GM18508 (cell line): ENCODE results near the gene DPYSL4.
A peak's percentile ranks its signal among the peaks of the same experiment; 100 is the strongest.
"Not testable (repeated sequence)": the region's sequence is repeated elsewhere in the genome, so short reads cannot be mapped to it uniquely, and the experiment has no call there.

ENCODE experiments used
- ATAC-seq: cut with Tn5 transposase; IDR thresholded peaks from one replicate; pipeline ENCODE4 v1.9.1; 2021; ENCODE audit warnings: moderate number of reproducible peaks; ENCODE audit not compliant: insufficient read depth, unreplicated experiment

Gene DPYSL4

DNA sequence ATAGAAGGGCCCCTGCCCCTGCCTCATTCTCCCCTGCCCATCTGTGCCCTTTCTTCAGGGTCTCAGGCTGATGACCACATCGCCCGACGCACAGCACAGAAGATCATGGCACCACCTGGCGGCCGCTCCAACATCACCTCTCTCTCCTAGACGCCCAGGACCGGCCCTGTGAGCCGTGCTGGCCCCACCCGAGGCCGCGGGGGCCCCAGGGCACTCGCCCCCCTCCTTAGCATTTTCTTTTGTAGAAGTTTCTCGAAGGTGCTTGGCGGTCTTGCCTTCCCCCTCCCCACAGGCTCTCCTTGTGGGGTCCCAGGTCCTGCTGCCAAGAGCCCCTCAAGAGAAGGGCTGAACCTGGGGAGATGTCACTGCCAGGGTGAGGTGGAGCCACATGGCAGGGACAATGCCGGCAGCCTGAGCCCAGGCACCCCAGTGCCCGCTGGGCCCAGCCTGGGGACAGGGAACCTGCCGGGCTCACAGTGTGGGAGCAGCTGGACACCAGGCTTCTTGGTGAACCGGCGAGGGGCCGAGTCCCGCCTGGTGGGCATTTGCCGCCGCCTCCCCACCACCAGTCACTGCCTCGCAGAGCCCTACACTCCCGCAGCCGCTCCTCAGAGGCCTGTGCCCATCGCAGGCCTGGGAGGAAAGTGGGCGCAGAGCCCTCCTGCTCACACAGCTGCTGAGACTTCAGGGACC is 18.2 kb downstream of the DPYSL4 start:
- no peak for ATAC-seq

DNA sequence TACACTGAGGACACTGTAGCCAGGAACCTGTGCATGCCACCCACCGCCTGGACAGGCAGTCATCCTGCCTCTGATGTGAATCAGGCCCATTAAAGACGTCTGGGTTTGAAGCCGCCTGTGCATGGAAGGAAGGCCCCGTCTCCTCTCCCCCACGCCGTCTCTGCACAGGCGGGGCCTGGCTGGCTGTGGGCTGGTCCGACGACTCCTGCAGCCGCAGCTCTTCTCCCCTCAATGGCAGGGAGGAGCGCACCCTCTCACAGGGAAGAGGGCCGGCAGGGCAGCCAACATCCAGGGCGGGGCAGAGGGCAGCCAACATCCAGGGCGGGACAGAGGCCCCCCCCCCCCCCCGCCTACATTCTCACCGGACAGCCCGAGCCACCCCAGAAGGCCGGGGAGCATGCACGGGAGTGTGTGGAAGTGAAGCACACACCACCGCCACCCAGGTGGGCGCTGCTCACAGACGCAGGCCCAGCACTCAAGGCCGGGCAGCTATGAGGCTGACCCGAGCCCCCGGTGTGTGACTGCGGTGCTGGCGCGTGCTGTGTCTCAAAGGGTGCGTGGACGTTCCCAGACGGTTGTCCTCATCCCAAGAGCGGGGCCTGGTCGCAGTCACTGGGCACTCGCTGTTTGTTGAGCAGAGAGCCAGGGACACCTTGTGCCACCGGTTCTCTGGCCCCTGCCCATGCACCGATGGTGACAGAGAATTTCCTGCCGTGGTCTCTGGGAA is 19.1 kb downstream of the DPYSL4 start:
- ATAC-seq = no peak

DNA sequence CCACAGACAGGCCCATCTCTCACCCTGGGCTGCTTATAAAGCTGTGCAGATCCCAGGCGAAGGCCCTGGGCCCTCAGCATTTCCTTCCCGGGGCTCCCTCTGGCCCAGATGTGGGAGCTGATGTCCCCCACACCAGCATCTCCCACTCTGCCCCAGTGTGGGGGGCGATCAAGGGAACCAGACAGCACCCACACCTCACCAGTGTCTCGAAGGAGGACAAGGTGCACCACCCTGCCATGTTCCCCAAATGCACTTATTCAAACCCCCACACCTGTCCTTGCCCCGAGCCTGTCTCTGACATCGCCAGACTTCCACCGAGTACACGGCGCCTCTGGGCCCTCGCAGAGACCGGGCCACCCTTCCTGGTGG is 19.6 kb downstream of the DPYSL4 start:
- ATAC-seq = no peak

DNA sequence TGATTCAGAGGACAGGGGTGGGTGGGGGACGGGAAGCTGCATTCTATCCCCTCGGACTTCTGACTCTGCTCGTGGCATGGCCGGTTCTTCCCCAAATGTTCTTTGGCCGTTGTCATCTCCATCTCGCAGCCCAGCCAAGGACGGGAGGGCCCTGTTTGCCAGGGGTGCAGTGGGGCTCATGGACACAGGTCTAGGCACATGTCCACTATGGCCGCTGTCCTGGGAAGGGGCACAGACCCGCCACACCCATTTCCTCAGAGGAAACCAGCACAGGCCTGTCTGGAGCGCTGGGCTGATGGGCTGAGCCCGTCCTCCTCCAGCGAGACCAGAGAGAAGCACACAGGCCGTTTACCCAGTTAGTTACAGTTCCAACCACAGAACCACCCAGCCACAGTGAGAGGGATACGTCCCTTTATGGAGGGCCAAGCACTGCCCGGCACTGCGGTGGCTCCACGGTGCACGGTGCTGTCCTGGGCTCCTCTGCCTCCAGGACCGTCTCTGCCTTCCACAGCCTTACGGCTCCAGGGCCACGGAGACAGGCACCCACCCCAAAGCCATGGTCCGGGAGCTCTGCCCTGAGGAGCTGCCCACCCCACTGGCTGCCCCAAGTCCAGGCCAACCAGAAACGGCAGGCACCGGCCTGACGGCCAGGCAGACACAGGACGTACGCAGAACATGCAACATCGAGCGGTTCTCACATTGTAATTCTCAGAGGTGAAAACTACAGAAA is 20.2 kb downstream of the DPYSL4 start:
- ATAC-seq = no peak

DNA sequence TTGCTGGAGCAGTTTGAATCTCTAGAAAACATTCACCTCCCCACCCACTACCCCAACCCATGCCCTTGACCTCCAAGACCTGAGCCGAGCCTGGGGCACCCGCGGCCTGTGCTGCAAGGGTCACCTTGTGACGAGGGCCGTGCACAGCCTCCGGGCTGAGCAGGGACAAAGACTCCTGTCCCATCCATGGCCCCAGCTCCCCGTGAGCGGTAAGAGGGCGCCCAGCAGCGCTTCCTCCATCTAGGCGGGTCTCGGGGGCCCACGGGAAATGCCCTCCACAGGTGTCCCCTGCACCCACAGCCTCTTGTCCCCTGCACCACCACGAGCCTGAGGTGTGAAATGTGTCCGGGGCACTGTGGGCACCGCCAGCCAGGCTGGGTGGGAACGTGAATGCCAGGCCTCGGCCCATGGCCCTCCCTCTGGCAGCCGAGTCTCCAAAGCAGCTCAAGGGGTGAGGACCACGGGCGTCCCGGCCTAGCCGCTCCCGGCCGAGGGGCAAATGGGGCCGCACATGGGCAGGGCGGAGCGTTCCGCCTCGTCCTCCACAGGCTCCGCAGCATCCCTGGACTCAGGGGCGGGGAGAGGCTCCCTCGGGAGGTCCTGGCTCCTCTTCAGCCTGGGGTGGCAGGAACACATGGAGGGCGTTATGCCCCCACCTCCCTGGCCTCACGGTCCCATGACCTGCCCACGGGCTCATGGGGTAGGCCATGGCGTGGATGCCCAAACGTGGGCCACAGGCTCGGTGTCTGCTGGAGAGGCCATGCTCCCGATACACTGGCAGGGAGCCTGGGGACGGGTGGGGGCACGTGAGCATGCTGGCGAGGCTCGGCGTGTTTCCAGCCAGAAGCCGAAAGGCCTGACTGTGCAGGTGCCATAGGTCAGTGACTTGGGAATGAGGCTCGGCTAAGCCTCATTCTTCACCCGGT is 21.1 kb downstream of the DPYSL4 start:
- ATAC-seq = no peak

DNA sequence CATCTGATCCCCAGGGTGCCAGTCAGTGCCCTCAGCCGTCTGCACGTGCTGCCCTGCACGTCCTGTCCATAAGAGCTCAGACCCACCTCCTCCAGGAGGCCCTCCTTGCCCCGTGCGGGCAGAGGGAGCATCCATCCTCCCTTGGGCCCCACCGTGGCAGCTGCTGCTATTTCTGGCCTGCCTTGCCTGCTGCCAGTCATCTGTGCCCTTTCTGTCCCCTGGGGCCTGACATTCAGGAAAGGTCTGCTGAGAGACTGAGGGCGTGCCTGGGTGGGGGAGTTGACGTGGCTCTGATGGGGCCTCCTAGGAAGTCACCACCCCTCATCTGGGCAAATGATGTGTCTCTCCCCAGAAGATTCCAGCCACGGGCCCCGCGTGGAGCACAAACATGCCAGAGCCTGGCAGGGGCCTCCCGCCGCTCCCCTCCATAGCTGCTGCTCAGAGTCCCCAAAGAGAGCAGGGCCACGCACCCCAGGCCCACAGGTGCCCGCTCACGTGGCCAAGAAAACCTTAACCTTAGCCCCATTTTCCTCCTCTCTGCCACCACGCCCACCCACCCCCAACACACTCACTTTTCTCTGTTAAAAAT is 21.8 kb downstream of the DPYSL4 start:
- no peak for ATAC-seq

DNA sequence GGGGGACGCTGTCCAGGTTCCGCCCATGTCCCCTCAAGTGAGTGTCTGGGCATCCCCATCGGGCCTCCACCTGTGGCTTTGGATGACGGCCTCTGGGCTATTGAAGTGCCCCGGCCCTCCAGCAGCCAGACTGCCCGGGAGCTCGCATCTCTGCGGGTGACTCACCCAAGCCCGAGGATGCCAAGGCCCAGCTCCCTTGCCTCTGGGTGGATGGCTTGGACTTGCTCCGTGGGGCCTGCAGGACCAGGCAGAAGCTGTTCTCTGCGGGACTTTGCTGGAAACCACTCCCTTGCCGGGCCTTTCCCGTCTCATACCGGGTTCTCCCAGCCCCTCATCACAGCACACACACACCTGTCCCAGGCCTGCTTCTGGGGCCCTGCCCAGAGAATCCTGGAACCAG is 22.4 kb downstream of the DPYSL4 start:
- no peak for ATAC-seq

DNA sequence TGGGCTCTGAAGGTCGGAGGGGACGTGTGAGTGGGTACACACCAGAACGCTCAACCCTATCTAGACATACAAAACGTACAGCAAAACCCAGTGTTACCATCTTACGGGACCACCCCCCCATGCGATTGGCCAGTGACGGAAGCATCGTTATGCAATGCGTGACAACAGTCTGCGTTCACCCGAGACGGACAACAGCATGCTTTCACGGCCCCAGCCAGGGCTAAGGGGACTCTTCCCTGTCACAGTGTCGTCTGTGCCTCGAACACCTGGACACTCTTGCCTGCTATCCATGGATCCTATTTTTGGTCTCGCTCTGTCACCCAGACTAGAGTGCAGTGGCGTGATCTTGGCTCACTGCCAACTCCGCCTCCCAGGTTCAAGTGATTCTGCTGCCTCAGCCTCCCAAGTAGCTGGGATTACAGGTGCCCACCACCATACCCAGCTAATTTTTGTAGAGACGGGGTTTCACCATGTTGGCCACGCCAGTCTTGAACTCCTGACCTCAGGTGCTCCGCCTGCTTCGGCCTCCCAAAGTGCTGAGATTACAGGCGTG is 23.3 kb downstream of the DPYSL4 start:
- ATAC-seq = no peak

DNA sequence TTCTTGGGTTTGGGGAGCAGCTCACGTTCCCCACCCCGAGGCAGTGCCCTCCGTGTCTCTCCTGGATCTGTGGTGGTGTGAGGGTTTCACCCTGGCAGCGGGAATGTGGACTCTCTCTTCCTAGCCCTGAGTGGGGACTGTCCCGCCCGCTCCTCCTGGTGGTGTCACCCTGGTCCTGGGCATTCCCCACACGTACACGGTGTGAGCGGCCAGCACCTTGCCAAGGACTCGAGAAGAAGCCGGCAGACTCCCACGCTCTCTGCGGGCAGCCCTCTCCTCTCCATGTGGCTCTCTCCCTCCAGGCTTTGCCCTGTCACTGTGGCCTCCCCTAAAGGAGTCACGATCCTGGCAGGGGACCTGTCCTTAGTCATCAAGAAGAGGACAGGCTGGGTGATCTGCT is 24.0 kb downstream of the DPYSL4 start:
- ATAC-seq = no peak

DNA sequence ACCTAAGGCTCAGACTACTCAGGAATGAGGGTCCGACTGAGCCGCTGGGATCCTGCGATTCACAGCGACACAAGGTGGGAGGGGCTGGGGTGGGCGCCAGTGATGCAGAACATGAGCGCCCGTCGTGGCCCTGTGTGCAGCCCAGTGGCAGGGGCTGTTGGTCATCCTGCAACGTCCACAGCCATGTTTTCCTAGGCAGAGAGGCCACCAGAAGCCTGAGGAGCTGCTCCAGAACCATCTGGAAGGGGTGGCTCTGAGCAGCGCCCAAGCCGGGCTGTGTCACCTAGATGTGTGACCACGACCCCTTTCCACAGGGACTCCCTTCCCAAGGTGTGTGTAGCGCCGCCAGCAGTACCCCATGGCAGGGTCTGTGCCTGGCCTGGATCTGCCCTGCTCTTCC is 24.5 kb downstream of the DPYSL4 start:
- ATAC-seq = no peak

DNA sequence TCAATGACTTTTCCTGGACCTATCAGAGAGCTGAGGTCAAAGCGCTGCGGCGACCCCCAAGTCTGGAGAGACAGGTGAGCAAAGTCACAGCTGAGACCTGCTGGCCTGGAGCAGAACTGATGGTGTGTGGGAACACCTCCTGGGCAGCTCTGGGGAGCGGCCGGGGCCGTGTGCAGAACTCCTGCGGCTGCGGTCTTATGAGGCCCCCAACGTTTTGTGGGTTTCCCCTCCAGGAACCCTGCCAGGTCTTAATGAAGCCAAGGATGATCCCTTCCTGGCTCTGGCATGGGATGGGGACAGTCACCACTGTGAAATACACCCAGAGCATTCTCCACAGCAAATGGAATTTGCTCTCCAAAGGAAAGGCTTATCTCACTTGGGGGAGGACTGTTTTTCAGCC is 26.1 kb downstream of the DPYSL4 start:
- ATAC-seq = no peak

DNA sequence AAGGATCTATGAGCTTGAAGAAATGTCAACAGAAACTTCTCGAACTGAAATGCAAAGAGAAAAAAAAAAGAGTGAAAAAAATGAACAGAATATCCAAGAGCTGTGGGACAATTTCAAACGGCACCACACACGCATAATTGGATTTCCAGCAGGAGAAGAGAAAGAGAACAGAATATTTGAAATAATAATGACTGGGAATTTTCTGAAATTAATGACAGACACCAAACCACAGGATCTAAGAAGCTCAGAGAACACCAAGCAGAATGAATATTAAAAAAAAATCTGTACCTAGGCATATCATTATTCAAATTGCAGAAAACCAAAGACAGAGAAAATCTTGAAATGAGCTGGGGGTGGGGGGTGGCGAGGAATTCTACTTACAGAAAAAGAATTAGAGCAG is 27.2 kb downstream of the DPYSL4 start:
- no peak for ATAC-seq

DNA sequence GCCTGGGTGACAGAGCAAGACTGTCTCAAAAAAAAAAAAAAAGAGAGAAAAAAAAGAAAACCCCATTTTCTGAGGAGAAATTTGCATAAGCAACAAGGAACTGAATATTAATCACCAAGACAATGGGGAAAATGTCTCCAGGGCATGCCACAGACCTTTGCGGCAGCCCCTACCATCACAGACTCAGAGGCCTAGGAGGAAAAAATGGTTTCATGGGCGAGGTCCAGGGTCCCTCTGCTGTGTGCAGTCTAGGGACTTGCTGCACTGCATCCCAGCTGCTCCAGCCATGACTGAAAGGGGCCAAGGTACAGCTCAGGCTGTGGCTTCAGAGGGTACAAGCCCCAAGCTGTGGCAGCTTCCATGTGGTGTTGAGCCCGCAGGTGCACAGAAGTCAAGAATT is 29.7 kb downstream of the DPYSL4 start:
- ATAC-seq = not testable (repeated sequence)

DNA sequence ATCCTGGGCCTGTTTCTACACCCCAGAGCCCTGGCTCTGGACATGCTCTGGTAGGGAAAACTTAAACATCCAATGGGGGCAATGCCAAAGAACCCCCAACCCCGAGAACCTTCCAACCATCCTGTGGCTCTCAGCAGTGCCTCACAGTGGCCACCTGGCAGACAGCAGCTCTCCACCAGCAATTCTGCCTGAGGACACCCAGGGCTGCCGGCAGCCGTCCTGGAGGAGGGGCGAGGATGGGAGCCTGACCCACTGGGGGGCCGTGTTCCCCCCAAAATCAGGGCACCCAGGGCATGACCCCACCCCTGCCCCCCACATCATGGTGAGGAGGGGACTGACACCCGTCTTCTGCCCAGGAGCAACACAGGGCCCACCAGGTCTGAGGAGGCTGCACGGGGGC is 32.7 kb downstream of the DPYSL4 start:
- ATAC-seq = no peak

DNA sequence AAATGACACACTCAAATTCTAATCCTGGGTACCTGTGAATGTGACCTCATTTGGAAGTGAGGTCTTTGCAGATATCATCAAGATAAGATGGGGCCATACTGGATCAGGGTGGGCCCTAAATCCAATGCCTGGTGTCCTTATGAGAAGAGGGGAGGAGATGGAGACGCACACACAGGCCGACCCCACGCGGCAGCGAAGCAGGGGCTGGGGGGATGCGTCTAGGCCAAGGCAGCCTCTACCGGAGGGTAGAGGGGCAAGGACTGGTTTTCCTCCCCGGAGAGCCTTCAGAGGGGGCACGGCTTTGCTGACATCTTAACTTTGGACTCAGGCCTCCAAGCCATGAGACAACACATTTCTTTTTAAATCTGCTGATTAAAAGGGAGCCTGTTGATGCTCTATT is 33.3 kb downstream of the DPYSL4 start:
- ATAC-seq = no peak

DNA sequence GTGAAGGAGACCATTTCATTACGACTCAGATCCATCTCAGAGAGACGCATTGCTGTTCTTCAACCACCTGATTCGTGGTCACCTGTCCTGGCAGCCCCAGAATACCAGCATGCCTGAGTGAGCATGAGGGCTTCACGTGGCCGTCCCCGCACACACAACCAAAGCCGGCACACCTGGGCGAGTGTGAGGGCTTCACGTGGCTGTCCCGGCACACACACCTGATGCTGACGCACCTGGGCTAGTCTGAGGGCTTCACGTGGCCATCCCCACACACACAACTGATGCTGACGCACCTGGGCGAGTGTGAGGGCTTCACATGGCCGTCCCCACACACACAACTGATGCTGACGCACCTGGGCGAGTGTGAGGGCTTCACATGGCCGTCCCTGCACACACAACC is 34.2 kb downstream of the DPYSL4 start:
- ATAC-seq = not testable (repeated sequence)

DNA sequence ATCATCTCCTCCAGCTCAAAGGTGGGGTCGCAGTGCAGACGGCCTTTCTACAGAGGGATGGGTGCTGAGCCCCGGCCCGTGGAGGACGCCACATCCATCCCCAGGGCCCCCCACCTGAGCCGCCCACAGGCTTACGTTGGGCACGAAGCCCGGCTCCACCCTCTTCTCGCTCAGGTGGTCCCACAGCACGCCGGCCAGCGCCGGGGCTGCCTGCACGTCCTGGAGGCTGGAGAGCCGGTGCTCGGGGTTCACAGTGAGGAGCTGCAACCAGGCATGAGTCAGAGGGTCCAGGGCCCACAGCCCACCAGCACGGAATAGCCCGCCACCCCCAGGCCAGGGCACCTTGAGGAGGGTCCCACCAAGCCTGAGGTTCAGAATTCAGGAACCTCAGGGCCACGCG is 36.0 kb downstream of the DPYSL4 start:
- ATAC-seq = no peak

DNA sequence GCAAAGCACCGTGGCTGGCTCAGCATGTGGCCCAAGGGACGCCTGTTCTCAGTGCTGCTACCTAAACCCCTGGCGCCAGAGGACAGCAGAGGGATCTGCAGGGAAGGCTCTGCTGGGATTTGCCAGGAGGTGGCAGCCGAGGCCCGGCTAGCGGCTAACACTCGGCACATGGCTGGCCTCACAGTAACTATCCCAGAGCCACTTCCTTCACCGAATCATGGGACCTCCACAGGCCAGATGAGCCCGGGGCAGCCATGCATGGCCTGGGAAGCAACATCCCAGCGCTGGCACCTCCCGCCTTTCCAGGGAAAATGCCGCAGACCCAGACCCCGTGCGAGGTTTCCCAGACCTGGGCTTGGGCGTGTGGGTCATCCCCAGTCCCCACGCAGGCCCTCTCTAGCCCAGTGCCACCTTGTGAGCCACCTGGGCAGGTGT is 36.4 kb downstream of the DPYSL4 start:
- ATAC-seq = peak; percentile 81

DNA sequence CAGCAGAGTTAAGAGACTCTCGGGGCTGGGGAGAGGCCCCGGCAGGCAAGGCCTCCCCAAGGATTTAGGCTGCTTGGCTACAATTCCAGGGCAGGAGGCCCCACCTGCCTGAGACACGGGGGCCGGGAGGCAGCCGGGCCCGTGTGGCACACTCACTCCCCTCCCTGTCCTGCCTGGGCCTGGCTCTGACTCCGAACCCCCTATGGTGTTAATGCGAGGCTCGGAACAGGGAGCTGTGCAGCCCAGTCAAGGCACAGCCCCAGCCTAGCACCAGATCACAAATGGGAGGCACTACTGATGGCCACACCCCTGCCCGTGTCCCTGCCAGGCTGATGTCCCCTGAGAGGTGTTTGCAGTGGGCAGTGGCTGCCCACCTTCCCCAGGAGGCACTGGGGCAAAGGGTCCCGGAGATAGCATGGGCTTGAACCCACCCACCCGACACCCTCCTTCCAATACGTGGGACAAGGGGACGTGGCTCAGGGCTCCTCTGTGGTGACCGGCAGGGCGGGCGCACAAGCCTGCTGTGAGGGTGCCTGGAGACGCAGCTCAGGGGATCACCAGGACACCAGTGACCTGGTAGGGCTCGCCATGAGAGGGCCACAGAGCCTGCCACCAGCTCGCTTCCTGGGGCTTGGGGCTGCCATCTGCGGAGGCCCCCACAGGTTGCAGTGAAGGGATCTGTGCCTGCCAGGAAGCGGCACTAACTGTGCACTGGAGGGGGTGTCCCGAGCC is 37.0 kb downstream of the DPYSL4 start:
- no peak for ATAC-seq
